ENCODE measurements around the gene POLR1D.

Gene POLR1D

GRCh38 chr13:27638001-27638400, 16.3 kb downstream of the POLR1D start:
- no peak for DNase-seq (ENCODE audit: low spot score)
- no peak for TF ChIP-seq CTCF (IDR thresholded peaks at IDR 0.05; ENCODE audit: extremely low read depth, missing control alignments)

GRCh38 chr13:27638521-27638920, 16.8 kb downstream of the POLR1D start:
- no peak for TF ChIP-seq CTCF (IDR thresholded peaks at IDR 0.05; ENCODE audit: extremely low read depth, missing control alignments)
- DNase-seq (ENCODE audit: low spot score) = no peak

- no peak for TF ChIP-seq CTCF (IDR thresholded peaks at IDR 0.05; ENCODE audit: extremely low read depth, missing control alignments)
- no peak for DNase-seq (ENCODE audit: low spot score)
Measured at GRCh38 chr13:27639186-27639585, 17.5 kb downstream of the POLR1D start.

- no peak for TF ChIP-seq CTCF (IDR thresholded peaks at IDR 0.05; ENCODE audit: extremely low read depth, missing control alignments)
- no peak for DNase-seq (ENCODE audit: low spot score)
Measured at GRCh38 chr13:27641711-27642502, 20.2 kb downstream of the POLR1D start.

- no peak for TF ChIP-seq CTCF (IDR thresholded peaks at IDR 0.05; ENCODE audit: extremely low read depth, missing control alignments)
- DNase-seq (ENCODE audit: low spot score) = no peak
Measured at GRCh38 chr13:27643334-27644132, 21.8 kb downstream of the POLR1D start.

GRCh38 chr13:27644302-27644701, 22.6 kb downstream of the POLR1D start:
- TF ChIP-seq CTCF (IDR thresholded peaks at IDR 0.05; ENCODE audit: extremely low read depth, missing control alignments) = no peak
- no peak for DNase-seq (ENCODE audit: low spot score)

- TF ChIP-seq CTCF (IDR thresholded peaks at IDR 0.05; ENCODE audit: extremely low read depth, missing control alignments) = no peak
Measured at GRCh38 chr13:27650312-27650711, 28.6 kb downstream of the POLR1D start.

More at GRCh38 chr13:27650312-27650711, 28.6 kb downstream of the POLR1D start:
- DNase-seq (ENCODE audit: low spot score) = no peak
